PC-9 (cell line): ENCODE data around the gene DHTKD1. TPM values are rescaled to one million over a fixed set of nuclear protein-coding genes. Genes with fewer than 3 reads are reported as not detected.
"Not testable (repeated sequence)": the region's sequence is repeated elsewhere in the genome, so short reads cannot be mapped to it uniquely, and the experiment has no call there.

ENCODE experiments used
- BruUV-seq: library from RNA; stranded (reverse); fragments of 400-500 nt; replicated peaks from 2 replicates; lab custom pipeline; 2021; lab: Mats Ljungman, UMichigan
- CTCF ChIA-PET: fragments of 300-600 bp; sonication (Branson Sonifier 250); formaldehyde crosslinking; loops from one replicate; lab custom pipeline; 2022; ENCODE audit warnings: antibody characterized with exemption; lab: Charles Lee
- POLR2A ChIA-PET: fragments of 300-600 bp; sonication (Branson Sonifier 250); formaldehyde crosslinking; loops from one replicate; lab custom pipeline; 2022; ENCODE audit warnings: antibody characterized with exemption; ENCODE audit not compliant: unreplicated experiment; lab: Charles Lee
- DNase-seq, 2 experiments: peaks; one replicate each; pipeline versions ENCODE4 v3.0.0 to v3.0.0-alpha.2; 2015 to 2022; ENCODE audit warnings: mixed read lengths in 1 of 2
- H2AFZ ChIP-seq: fragments of 200-600 bp; sonication (generic); 2 replicates; pipeline ENCODE4 v1.8.1; 2017; ENCODE audit warnings: antibody characterized with exemption
- H3F3A ChIP-seq: fragments of 200-600 bp; sonication (generic); 2 replicates; pipeline ENCODE4 v1.8.1; 2017; ENCODE audit warnings: antibody characterized with exemption, mild to moderate bottlenecking, low read depth; ENCODE audit not compliant: insufficient read depth
- H3K27ac ChIP-seq: fragments of 200-600 bp; sonication (generic); 2 replicates; pipeline ENCODE4 v1.6.1; 2016; ENCODE audit warnings: mixed run types
- H3K27me3 ChIP-seq: fragments of 200-600 bp; sonication (generic); 2 replicates; pipeline ENCODE4 v1.6.1; 2016; ENCODE audit warnings: low read depth, mixed run types; ENCODE audit not compliant: insufficient read depth
- H3K36me3 ChIP-seq: fragments of 200-600 bp; sonication (generic); 2 replicates; pipeline ENCODE4 v1.6.1; 2016; ENCODE audit warnings: low read depth, mixed run types
- H3K4me1 ChIP-seq: fragments of 200-600 bp; sonication (generic); replicated peaks from 2 replicates; pipeline ENCODE4 v1.6.1; 2016; ENCODE audit warnings: mixed run types; ENCODE audit not compliant: insufficient read depth
- H3K4me2 ChIP-seq: fragments of 200-600 bp; sonication (generic); 2 replicates; pipeline ENCODE4 v1.6.1; 2017; ENCODE audit warnings: mixed run types
- H3K4me3 ChIP-seq: fragments of 200-600 bp; sonication (generic); 2 replicates; pipeline ENCODE4 v1.6.1; 2016; ENCODE audit warnings: mixed run types
- H3K79me2 ChIP-seq: fragments of 200-600 bp; sonication (generic); 2 replicates; pipeline ENCODE4 v1.6.1; 2017; ENCODE audit warnings: low read depth, mixed run types
- H3K9me2 ChIP-seq: fragments of 200-600 bp; sonication (generic); 2 replicates; pipeline ENCODE4 v1.8.1; 2017; ENCODE audit warnings: mild to moderate bottlenecking; ENCODE audit not compliant: insufficient read depth
- H3K9me3 ChIP-seq: fragments of 200-600 bp; sonication (generic); 2 replicates; pipeline ENCODE4 v1.8.1; 2016; ENCODE audit warnings: low read depth; ENCODE audit not compliant: insufficient read depth
- H4K20me1 ChIP-seq: fragments of 200-600 bp; sonication (generic); 2 replicates; pipeline ENCODE4 v1.8.1; 2017; ENCODE audit not compliant: insufficient read depth
- CTCF ChIP-seq: fragments of 200-600 bp; sonication (generic); conservative IDR thresholded peaks from 2 replicates; pipeline ENCODE4 v1.6.1; 2017; ENCODE audit warnings: mixed run types, antibody characterized with exemption, mild to moderate bottlenecking, moderate library complexity
- EZH2 ChIP-seq: fragments of 200-600 bp; sonication (generic); IDR thresholded peaks from 2 replicates; pipeline ENCODE4 v1.8.0; 2017; ENCODE audit warnings: antibody characterized with exemption, low read depth
- intact Hi-C: fragments of 100-400 bp; cut with micrococcal nuclease; formaldehyde crosslinking; loops from one replicate; pipeline ENCODE4 v1.10.0; 2022; ENCODE audit not compliant: unreplicated experiment
- total RNA-seq: library from RNA; stranded (reverse); gene quantifications from 2 replicates; pipeline ENCODE4 v1.2.3, GENCODE V29; 2021

DHTKD1 gene
- total RNA-seq, 1 experiment from 2014 or later: 41.1 TPM

- H3K4me1 ChIP-seq: no peaks in the 10 kb centered on the region
Observed at GRCh38 chr10:12164085-12164484, 95.3 kb downstream of the DHTKD1 start.

DNA sequence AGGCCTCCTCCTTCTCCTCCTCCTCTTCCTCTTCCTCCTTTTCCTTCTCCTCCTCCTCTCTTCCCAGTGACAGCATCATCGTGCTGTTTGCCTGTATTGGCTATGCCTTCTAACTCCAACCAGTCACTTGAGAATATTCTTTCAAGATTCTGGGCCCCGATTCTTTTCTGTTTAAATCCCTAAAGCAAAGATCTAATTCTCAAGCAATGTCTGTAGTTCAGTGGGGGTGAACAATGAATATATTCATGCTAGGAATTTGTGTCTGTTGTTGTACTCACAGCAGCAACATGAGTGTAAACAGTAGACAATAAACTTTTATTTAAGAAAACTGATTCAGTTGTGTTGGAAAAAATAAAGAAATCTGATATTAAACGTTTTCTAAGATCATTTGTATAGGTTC is 96.3 kb downstream of the DHTKD1 start:
- POLR2A ChIA-PET: no interaction called here
- TF ChIP-seq EZH2 (no peak), CTCF (no peak)
- Histone ChIP-seq H3K27me3 (no peaks in the 10 kb centered on the region), H4K20me1 (no peaks in the 10 kb centered on the region), H3K4me3 (no peak overlapping the region), H3K9me3 (no peaks in the 10 kb centered on the region), H3K79me2 (no peaks in the 10 kb centered on the region), H3K4me1 (no peaks in the 10 kb centered on the region), H2AFZ (no peak overlapping the region), H3K4me2 (no peak overlapping the region), H3F3A (no peaks in the 10 kb centered on the region), H3K27ac (no peak overlapping the region), H3K36me3 (no peaks in the 10 kb centered on the region), H3K9me2 (no peaks in the 10 kb centered on the region)
- DNase-seq: no peak
- BruUV-seq: no TSS peak
- CTCF ChIA-PET: no interaction called here
- intact Hi-C loops: no loop called here

More at GRCh38 chr10:12164085-12164484, 95.3 kb downstream of the DHTKD1 start:
- BruUV-seq: no TSS peak
- Histone ChIP-seq H3K9me3 (no peaks in the 10 kb centered on the region), H3K27ac (no peak overlapping the region), H3K36me3 (no peaks in the 10 kb centered on the region), H3K27me3 (no peaks in the 10 kb centered on the region), H3K9me2 (no peaks in the 10 kb centered on the region), H3K4me2 (no peak overlapping the region), H3F3A (no peaks in the 10 kb centered on the region), H4K20me1 (no peaks in the 10 kb centered on the region), H3K4me3 (no peak overlapping the region), H2AFZ (no peak overlapping the region), H3K79me2 (no peaks in the 10 kb centered on the region)
- ChIA-PET CTCF (no interaction called here), POLR2A (no interaction called here)
- DNase-seq: no peak
- intact Hi-C loops: no loop called here
- TF ChIP-seq CTCF (no peak), EZH2 (no peak)

GRCh38 chr10:12165999-12166775 is 97.4 kb downstream of the DHTKD1 start:
- Histone ChIP-seq H3K27ac (no peak overlapping the region), H3K27me3 (no peaks in the 10 kb centered on the region), H4K20me1 (no peaks in the 10 kb centered on the region), H3K79me2 (no peaks in the 10 kb centered on the region), H3K4me1 (no peaks in the 10 kb centered on the region), H2AFZ (no peak overlapping the region), H3F3A (no peaks in the 10 kb centered on the region), H3K9me2 (no peaks in the 10 kb centered on the region), H3K4me3 (no peak overlapping the region), H3K9me3 (no peaks in the 10 kb centered on the region), H3K4me2 (no peak overlapping the region), H3K36me3 (no peaks in the 10 kb centered on the region)
- intact Hi-C loops: no loop called here
- CTCF ChIA-PET: no interaction called here
- no peak for TF ChIP-seq CTCF
- no peak for DNase-seq
- POLR2A ChIA-PET: no interaction called here
- no TSS peak for BruUV-seq

- CTCF ChIA-PET, H3K4me3 ChIP-seq: not testable (repeated sequence)
Observed at GRCh38 chr10:12171512-12171911, 102.8 kb downstream of the DHTKD1 start.

More at GRCh38 chr10:12171512-12171911, 102.8 kb downstream of the DHTKD1 start:
- H3K4me1 ChIP-seq, H2AFZ ChIP-seq, H3K79me2 ChIP-seq, BruUV-seq, H3K9me3 ChIP-seq, POLR2A ChIA-PET, H3K9me2 ChIP-seq, H3K4me2 ChIP-seq, H3F3A ChIP-seq, DNase-seq, H3K27me3 ChIP-seq, H3K27ac ChIP-seq, H3K36me3 ChIP-seq, intact Hi-C loops, H4K20me1 ChIP-seq: not testable (repeated sequence)
